GM18868 (cell line): ENCODE measurements around the gene ENOX2.

Experiments used
- ATAC-seq: cut with Tn5 transposase; IDR thresholded peaks from one replicate; pipeline ENCODE4 v1.9.1; 2021; ENCODE audit warnings: mild to moderate bottlenecking, moderate library complexity; ENCODE audit not compliant: unreplicated experiment

ENOX2 gene

DNA sequence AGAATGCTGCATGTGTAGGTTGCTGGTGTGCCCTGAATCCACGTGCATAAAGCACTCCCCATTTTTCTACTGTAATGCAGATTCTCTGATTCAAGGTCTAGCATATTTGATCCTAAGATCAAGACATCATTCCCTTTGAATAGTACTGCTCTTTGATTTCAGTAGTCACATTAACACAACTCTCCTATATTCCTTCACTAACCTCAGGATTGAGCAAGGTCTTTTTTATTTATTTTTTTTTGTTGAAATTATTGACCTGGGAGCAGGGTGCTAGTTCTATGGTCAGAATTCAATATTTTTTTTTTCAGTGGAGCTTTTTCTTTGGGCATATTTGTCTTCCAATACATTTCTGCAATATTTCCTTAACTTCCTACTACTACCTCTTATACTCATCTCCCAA, 255.5 kb downstream of the ENOX2 start:
- no peak for ATAC-seq

DNA sequence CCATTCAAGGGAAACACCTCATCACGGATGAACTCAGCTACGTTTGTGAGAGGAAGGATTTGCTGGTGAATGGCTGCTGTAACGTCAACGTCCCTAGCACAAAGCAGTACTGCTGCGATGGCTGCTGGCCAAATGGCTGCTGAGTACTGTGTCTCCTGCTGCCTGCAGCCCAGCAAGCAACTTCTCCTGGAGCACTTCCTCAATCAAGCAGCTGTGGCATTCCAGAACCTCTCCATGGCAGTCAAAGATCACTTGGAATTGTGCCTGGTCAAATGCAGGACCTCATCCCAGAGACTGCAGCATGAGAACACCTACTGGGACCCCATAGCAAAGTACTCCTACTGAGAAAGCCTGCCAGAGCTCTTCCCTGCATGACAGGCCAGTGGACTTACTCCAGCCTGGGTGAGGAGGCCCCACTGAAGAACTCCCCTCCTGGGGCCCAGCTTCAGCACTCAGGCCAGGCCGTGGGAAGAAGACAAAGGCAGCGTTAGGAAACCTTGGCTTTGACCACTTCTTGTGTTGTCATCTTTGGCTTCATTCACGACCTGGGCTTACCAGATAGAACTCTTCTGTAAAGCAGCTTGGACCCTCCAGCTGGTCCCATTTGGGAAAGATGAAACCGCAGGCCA, 256.9 kb downstream of the ENOX2 start:
- no peak for ATAC-seq

GRCh38 chrX:130637591-130637990, 265.4 kb downstream of the ENOX2 start:
- no peak for ATAC-seq

DNA sequence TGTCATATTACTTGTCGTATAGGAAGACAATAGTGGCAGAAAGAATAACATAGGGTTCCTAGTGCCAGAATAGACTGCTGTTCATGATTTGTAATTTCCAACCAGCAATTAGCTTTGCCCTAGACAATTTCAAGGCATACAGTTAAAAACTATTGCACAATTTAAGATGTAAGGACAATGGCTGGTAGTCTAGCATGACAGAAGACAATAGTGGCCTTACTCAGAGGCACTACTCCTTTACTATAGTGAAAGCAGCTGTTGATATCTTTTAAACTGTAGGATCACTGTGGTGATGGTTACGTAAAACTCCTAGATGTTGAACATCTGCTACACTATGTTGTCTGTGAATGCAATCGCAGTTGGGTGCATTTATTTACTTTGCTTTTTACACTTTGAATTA, 266.7 kb downstream of the ENOX2 start:
- ATAC-seq = no peak

GRCh38 chrX:130631011-130631410, 272.0 kb downstream of the ENOX2 start:
- no peak for ATAC-seq

GRCh38 chrX:130628516-130628915, 274.5 kb downstream of the ENOX2 start:
- ATAC-seq = no peak

DNA sequence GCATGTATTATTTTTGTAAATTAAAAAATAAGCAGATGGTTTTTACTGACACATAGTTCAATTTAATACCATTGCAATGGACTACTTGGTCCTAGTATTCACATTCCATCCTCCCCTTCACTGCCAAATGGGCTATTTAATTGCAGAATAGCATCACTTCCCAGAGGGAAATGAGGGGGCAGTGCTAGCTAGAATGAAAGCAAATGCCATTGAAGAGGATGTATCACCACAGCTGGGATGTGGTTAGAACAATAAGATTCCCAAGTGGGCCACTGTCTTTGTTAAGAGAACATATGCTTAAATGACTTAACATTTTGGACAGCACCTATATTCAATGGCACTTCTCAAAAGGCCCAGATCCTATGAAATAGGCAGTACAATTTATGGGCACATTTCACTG, 276.5 kb downstream of the ENOX2 start:
- ATAC-seq = no peak

DNA sequence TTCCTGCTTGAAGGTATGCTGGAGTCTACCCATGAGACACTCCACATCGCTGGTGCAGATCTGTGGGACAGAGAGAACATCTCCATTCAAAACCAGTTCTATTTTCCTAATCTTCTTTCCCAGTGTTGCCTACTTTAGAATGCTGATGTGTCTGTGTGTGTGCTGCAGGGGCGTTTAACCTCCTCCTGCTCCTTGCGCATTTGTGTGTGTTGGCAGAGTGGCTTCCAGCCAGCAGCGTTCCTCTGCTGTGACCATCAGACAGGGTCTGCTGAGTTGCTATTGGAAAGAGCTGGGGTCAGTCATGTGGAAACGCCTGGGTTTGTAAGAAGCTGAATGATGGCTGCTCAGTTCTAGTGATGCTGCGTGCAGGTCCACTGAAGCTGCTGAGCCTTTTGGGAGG, 277.6 kb downstream of the ENOX2 start:
- ATAC-seq = no peak

DNA sequence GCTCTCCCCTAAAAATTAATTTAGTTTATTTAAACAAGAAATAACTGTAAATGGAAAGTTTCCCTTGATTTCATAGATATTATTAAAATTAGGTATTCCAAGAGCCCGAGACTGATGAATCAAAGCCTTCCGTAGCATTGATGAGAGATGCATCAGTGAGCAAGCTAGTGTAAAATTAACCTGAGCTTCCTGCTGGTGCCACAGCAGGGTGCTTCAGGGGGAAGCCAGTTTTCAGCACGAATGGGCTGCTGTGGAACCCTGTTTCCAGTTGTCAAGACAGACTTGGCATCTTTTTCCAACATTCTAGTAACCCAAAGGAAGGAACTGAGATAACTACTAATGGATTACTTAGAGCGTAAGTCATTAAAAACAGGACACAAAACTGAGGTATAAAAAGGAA, 279.5 kb downstream of the ENOX2 start:
- no peak for ATAC-seq

DNA sequence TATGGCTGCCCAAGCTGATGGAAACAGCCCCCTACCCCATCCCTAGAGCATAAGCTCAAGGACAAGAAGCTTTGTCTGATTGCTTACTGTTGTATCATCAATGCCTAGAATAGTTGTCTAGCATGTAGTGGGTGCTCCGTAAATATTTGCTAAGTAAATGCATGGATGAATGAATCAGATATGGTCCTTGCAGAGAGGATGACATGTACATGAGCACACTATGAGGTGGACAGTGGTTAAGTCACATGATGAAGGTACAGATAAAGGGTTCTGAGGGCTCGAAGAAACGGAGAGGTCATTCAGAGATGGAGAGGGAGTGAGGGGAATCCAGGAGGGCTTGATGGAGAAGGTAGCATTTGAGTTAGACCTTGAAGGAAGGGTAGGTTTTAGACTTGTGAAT, 287.1 kb downstream of the ENOX2 start:
- no peak for ATAC-seq

DNA sequence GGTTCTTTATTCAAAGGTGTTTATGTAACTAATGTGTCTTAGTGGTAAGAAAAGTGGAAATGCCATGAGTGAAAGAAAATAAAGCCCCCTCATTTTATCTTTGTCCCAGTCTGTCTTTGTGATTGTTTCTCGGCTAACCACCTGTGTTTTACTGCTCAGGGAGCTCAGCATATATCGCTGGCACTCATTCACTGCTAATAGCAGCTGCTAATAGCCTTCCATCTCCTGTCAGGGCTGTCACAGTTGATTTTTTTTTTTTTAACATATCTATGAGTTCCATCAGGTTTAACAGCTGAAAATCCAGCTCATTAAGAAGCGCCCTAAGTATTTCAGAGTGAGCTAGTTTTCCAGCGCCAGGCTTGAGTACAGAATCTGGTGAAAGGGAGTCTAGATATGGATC, 295.6 kb downstream of the ENOX2 start:
- ATAC-seq = no peak

- no peak for ATAC-seq
Observed at GRCh38 chrX:130606425-130606824, 296.6 kb downstream of the ENOX2 start.

GRCh38 chrX:130604882-130605281, 298.1 kb downstream of the ENOX2 start:
- ATAC-seq = no peak

GRCh38 chrX:130594453-130594916, 308.5 kb downstream of the ENOX2 start:
- no peak for ATAC-seq

DNA sequence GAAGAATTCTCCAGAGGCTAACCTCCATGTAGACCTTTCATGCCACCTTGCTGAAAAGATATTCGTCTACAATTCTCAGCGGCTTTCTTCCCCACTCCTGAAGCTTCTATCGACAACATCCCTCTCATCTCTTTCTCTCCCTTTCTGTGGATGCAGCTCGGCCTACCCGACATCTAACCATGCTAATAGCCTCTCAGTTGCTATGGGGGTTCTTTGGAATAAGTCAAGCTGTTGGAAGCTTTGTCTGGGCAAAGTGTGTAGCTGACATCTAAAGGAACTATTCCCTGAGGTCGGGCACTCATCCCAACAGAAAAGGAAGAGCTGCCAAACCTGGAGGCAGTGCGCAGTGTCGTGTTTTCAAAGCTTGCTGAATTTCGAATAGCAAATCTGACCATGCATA, 309.1 kb downstream of the ENOX2 start:
- no peak for ATAC-seq

DNA sequence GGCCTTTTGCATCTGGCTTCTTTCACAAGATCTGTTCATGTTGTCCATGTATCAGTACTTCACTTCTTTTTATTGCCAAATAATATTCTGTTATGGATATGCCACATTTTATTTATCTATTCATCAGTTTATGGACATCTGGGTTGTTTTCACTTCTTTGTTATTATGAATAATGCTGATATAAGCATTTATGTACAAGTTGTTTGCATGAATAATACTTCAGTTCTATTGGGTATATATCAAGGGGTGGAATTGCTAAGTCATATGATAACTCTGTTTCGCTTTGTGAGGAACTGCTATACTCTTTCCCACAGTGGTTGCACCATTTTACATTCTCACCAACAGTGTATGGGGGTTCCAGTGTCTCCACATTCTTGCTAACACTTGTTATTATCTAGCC, 310.8 kb downstream of the ENOX2 start:
- no peak for ATAC-seq

DNA sequence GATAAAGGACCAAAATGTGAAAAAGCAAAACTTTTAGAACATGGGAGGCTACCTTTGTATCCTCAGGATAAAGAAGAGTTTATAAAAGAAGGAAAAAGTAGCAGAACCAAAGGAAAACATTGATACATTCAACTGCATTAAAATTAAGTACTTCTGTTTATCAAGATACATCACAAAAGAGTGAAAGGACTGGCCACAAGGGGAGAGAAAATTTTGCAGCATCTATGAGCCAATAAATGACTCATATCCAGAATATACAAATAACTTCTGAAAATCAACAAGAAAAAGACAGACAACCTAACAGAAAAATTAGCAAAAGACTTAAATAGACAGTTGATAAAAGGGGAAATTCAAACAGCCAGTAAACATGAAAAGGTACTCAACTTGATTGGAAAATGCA, 324.1 kb downstream of the ENOX2 start:
- ATAC-seq = no peak

DNA sequence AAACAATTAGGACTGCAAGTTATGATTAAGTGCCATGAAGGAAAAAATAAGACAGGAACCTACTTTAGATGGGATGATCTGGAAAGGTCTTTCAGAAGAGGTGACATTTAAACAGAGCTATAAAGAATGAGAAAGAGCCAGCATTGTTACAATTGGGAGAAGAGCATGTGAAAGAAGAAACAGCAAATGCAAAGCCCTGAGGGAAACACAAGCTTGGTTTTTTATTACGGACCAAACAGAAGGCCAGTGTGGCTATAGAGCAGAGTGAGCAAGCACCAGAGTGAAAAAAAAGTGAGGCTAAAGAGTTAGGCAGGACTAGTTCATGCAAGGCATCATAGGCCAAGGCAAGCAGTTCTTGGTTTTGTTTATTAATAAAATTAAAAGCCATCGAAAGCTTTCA, 325.6 kb downstream of the ENOX2 start:
- no peak for ATAC-seq

DNA sequence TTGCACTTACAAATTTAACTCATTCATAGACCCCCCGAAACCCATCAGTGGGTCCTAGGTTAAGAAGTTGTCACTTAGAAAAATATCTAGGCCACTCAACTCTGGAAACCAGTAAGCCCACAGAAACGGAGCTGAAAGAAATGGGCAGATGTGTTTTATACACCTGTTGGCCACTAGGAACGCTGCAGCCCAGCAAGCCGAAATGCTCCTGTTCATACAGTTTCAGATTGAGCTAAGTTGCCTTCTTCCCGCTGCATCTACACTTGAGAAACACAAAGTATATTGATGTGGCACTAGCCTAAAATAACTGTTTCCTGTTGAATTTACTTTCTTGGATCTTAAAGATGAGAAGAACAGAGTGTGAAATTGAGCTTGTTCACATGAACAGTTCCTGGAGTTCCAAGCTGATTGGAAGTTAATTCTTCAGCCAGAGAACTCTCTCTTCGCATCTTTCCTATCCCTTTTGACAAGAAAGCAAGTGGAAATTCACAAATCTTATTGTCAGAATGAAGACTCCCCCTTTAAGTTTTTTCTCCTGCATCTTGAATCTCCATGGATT, 327.1 kb downstream of the ENOX2 start:
- ATAC-seq = peak; percentile 96
